ENCODE measurements around the gene PRICKLE3. TPM values are rescaled to one million over a fixed set of nuclear protein-coding genes. Genes with fewer than 3 reads are reported as not detected.

Gene PRICKLE3, protein sequence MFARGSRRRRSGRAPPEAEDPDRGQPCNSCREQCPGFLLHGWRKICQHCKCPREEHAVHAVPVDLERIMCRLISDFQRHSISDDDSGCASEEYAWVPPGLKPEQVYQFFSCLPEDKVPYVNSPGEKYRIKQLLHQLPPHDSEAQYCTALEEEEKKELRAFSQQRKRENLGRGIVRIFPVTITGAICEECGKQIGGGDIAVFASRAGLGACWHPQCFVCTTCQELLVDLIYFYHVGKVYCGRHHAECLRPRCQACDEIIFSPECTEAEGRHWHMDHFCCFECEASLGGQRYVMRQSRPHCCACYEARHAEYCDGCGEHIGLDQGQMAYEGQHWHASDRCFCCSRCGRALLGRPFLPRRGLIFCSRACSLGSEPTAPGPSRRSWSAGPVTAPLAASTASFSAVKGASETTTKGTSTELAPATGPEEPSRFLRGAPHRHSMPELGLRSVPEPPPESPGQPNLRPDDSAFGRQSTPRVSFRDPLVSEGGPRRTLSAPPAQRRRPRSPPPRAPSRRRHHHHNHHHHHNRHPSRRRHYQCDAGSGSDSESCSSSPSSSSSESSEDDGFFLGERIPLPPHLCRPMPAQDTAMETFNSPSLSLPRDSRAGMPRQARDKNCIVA
- 0.69 TPM for total RNA-seq

DNA sequence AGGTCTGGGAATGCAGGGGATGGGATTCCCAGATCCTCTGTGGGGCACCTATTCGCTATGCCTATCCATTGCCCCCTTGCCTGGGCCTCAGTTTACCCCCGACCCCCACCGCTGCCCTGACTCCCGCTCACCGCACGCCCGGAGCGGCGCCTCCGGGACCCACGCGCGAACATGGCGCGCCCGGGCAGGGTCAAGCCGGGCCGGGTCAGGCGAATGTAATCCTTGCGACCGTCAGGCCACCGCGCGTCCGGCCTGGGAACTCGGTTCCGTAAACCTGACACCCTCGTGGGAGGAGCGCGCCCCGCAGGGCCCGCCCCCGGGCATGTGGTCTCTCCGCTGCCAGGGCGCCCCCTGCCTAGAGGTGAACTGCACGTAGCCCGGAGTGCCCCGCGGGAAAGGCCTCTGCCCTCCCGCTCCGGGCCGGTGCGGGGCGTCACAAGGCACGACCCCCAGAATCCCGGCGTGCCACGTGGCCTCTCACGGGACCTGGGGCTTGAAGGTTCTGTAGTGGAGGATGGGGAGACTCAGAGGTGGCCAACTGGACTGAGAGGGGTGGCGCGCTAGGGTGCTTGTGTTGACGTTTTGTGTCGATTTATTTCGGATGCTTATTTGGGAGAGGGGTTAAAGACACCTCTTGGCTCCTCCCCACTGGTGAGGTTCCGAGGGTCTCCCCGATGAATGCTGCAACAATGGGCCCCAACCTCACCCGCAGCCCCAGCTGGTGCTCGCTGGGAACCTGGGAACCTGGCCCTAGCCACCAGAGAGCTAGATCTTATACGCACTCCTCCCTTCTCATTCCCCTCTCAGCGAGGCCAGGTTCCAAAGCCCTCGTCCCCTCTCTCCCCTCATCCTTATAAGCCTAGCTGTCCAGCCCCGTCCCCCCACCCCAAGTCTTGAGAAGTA is at the start of gene PRICKLE3:
TSS of gene PRICKLE3 (minus strand) at position 249 of the 903 bp plus-strand sequence. CDS start at position 173, 76 bp downstream.

DNA sequence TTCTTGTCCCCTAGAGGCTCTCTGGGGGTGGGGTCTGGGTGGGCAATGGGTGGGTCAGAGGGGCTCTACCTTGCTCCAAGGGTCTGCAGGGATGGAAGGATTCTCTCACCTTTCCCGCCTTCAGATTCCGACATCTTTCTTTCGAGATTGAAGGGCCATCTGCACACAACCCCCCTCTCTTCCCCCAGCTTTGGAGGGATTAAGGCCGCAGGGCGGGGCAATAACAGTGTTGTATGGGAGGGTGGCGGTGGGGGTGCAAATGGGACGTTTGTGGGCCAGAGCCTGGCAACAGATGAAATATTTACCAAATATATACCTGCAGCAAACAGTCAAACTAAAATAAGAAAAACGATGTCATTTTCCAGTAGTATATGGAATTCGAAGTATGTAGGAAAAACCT is 47.0 kb upstream of the PRICKLE3 start, which contains the start of gene CACNA1F:
TSS of gene CACNA1F (minus strand) at position 165 of the 400 bp plus-strand sequence. CDS start at position 134, 31 bp downstream.

GRCh38 chrX:49199906-49200771 is 14.0 kb upstream of the PRICKLE3 start, which contains the start of gene SYP:
SYP (minus strand) TSS chrX:49200193; CDS start chrX:49200186, 7 bp downstream.

DNA sequence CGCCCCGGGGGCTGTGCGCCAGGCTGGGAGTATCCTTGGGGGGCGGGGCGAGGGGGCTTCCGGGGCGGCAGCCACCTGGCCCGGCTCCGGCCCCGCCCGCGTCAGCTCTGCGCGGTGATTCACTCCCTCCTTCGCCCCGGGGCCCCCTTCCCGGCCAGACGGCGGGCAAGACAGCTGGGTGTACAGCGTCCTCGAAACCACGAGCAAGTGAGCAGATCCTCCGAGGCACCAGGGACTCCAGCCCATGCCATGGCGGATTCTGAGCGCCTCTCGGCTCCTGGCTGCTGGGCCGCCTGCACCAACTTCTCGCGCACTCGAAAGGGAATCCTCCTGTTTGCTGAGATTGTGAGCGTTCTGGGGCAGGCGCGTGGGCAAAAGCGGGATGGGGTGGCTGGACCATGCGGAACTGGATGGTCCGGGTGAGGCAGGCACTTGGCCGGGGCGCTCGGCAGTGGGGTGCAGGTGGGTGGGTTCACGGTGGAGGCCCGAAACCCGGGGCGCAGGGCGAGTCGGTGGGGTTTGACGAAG is 14.4 kb downstream of the PRICKLE3 start, which contains the start of gene PLP2:
TSS of gene PLP2 (plus strand) at position 147 of the 528 bp plus-strand sequence. CDS start at position 250, 103 bp downstream.

DNA sequence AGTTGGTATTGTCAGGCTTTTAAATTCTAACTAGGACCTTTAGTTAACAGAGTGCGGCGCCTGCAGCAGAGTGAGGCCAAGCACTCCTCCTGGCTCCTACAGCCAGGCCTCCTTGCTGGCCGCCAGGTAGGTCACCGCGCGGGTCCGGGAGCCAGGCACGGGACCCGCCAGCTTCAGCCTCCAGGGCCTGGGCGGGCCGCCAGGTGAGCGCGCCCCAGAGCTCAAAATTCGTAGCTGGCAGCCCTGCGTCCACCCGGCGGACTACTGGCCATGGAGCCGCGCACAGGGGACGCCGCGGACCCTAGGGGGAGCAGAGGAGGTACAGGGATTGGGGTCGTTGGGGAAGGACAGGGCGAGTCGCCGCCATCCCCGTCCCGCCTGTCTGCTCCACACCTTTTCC is 23.6 kb downstream of the PRICKLE3 start, which contains the start of gene MAGIX:
TSS of gene MAGIX (plus strand) at position 139 of the 400 bp plus-strand sequence. CDS start at position 271, 132 bp downstream.

Small RNA genes lying within 50 kb of the gene (small RNA-seq; reads per million reads assigned to genes)
- not detected for gene RN7SL262P

Other genes starting within 250 kb of the PRICKLE3 start
- gene OTUD5, start 228.8 kb downstream of the PRICKLE3 start, total RNA-seq = 29.3 TPM
- gene KCND1, start 214.5 kb downstream of the PRICKLE3 start, total RNA-seq = 4.2 TPM
- 38.8 TPM for gene GRIPAP1, start 184.1 kb downstream of the PRICKLE3 start, total RNA-seq
- 13.6 TPM for gene TFE3, start 143.0 kb downstream of the PRICKLE3 start, total RNA-seq
- gene CCDC120, start 127.4 kb downstream of the PRICKLE3 start, total RNA-seq = 3.5 TPM
- 11.5 TPM for gene PRAF2, start 112.4 kb downstream of the PRICKLE3 start, total RNA-seq
- 23.8 TPM for gene WDR45, start 106.5 kb downstream of the PRICKLE3 start, total RNA-seq
- gene GPKOW, start 62.6 kb downstream of the PRICKLE3 start, total RNA-seq = 22.4 TPM
- 2.8 TPM for gene MAGIX, start 23.6 kb downstream of the PRICKLE3 start, total RNA-seq
- 3.5 TPM for gene PLP2, start 14.5 kb downstream of the PRICKLE3 start, total RNA-seq
- gene SYP, start 13.8 kb upstream of the PRICKLE3 start, total RNA-seq = 273 TPM
- gene CACNA1F, start 47.0 kb upstream of the PRICKLE3 start, total RNA-seq = not detected
- gene CCDC22, start 49.1 kb upstream of the PRICKLE3 start, total RNA-seq = 6.7 TPM
- gene FOXP3, start 78.3 kb upstream of the PRICKLE3 start, total RNA-seq = not detected
- gene PPP1R3F, start 83.4 kb upstream of the PRICKLE3 start, total RNA-seq = 15.7 TPM
- gene GAGE10, start 117.3 kb upstream of the PRICKLE3 start, total RNA-seq = not detected
- not detected for gene GAGE12J, start 135.7 kb upstream of the PRICKLE3 start, total RNA-seq
- not detected for gene GAGE13, start 145.2 kb upstream of the PRICKLE3 start, total RNA-seq

All from diencephalon (tissue), 1 donor.